ENCODE measurements around the gene ZNF274. TPM values are rescaled to one million over a fixed set of nuclear protein-coding genes. Genes with fewer than 3 reads are reported as not detected.

Gene ZNF274
- total RNA-seq, 1 donor from 2014 or later, result 26.1 TPM

GRCh38 chr19:58153386-58153785 lies 29.5 kb upstream of the ZNF274 start:
- Mint-ChIP-seq H3K9me3 (ENCODE audit: low read depth) (peaks cover 21% of the 10 kb centered on the region), H3K27me3 (no peaks in the 10 kb centered on the region), H3K36me3 (ENCODE audit: insufficient read depth) (peaks cover 25% of the 10 kb centered on the region), H3K4me3 (ENCODE audit: low read depth) (peak overlapping the region; percentile 93), H3K4me1 (ENCODE audit: low read depth) (peaks cover 11% of the 10 kb centered on the region), H3K27ac (no peak overlapping the region)
- no peak for TF ChIP-seq CTCF (IDR thresholded peaks at IDR 0.05; ENCODE audit: unreplicated experiment)
- DNase-seq (ENCODE audit: low spot score, unreplicated experiment), result no peak

- TF ChIP-seq CTCF (IDR thresholded peaks at IDR 0.05; ENCODE audit: unreplicated experiment), result no peak
- H3K36me3 Mint-ChIP-seq (ENCODE audit: insufficient read depth), result peaks cover 20% of the 10 kb centered on the region
- H3K4me3 Mint-ChIP-seq (ENCODE audit: low read depth), result peak overlapping the region; percentile 93
- H3K9me3 Mint-ChIP-seq (ENCODE audit: low read depth), result peaks cover 17% of the 10 kb centered on the region
- peaks cover 11% of the 10 kb centered on the region for H3K4me1 Mint-ChIP-seq (ENCODE audit: low read depth)
- no peaks in the 10 kb centered on the region for H3K27me3 Mint-ChIP-seq
- no peak for DNase-seq (ENCODE audit: low spot score, unreplicated experiment)
- peak overlapping the region; percentile 98 for H3K27ac Mint-ChIP-seq
Observed at GRCh38 chr19:58154287-58154678, 28.6 kb upstream of the ZNF274 start.

- H3K36me3 Mint-ChIP-seq (ENCODE audit: insufficient read depth), result peaks cover 14% of the 10 kb centered on the region
- H3K27ac Mint-ChIP-seq, result peak overlapping the region; percentile 98
- TF ChIP-seq CTCF (IDR thresholded peaks at IDR 0.05; ENCODE audit: unreplicated experiment), result peak; percentile 97
- peak overlapping the region; percentile 93 for H3K4me3 Mint-ChIP-seq (ENCODE audit: low read depth)
- no peaks in the 10 kb centered on the region for H3K27me3 Mint-ChIP-seq
- H3K4me1 Mint-ChIP-seq (ENCODE audit: low read depth), result peaks cover 7% of the 10 kb centered on the region
- peaks cover 12% of the 10 kb centered on the region for H3K9me3 Mint-ChIP-seq (ENCODE audit: low read depth)
- DNase-seq (ENCODE audit: low spot score, unreplicated experiment), result peak; percentile 99
Observed at GRCh38 chr19:58154679-58155648, 27.9 kb upstream of the ZNF274 start.

- no peak for TF ChIP-seq CTCF (IDR thresholded peaks at IDR 0.05; ENCODE audit: unreplicated experiment)
- Mint-ChIP-seq H3K36me3 (ENCODE audit: insufficient read depth) (peaks cover 7% of the 10 kb centered on the region), H3K9me3 (ENCODE audit: low read depth) (peaks cover 9% of the 10 kb centered on the region), H3K27me3 (no peaks in the 10 kb centered on the region), H3K4me1 (ENCODE audit: low read depth) (peaks cover 6% of the 10 kb centered on the region), H3K4me3 (ENCODE audit: low read depth) (no peak overlapping the region), H3K27ac (no peak overlapping the region)
- no peak for DNase-seq (ENCODE audit: low spot score, unreplicated experiment)
Observed at GRCh38 chr19:58157045-58157728, 25.7 kb upstream of the ZNF274 start.

GRCh38 chr19:58166268-58166667 lies 16.6 kb upstream of the ZNF274 start:
- H3K27me3 Mint-ChIP-seq, result no peaks in the 10 kb centered on the region
- H3K4me1 Mint-ChIP-seq (ENCODE audit: low read depth), result no peaks in the 10 kb centered on the region
- no peak overlapping the region for H3K27ac Mint-ChIP-seq
- TF ChIP-seq CTCF (IDR thresholded peaks at IDR 0.05; ENCODE audit: unreplicated experiment), result no peak
- H3K9me3 Mint-ChIP-seq (ENCODE audit: low read depth), result peaks cover 28% of the 10 kb centered on the region
- H3K36me3 Mint-ChIP-seq (ENCODE audit: insufficient read depth), result peaks cover 10% of the 10 kb centered on the region
- DNase-seq (ENCODE audit: low spot score, unreplicated experiment), result no peak
- H3K4me3 Mint-ChIP-seq (ENCODE audit: low read depth), result no peak overlapping the region
